Measurements from ENCODE around the gene GFOD1. TPM values are rescaled to one million over a fixed set of nuclear protein-coding genes. Genes with fewer than 3 reads are reported as not detected.

The GFOD1 gene
- total RNA-seq, 4 donors from 2014 or later, result 4.7 to 26.6 (median 10.1) TPM

GRCh38 chr6:13359287-13359686, 128.1 kb downstream of the GFOD1 start:
- Histone ChIP-seq H3K4me1 (peaks cover 0 to 12% of the 10 kb centered on the region in 2 donors), H3K9me3 (no peaks in the 10 kb centered on the region), H3K27me3 (no peaks in the 10 kb centered on the region), H3K4me3 (no peak overlapping the region), H3K36me3 (no peaks in the 10 kb centered on the region), H3K27ac (no peak overlapping the region)
- peak in 1 of 2 donors; percentile 24 for DNase-seq
- intact Hi-C loops (cut with DNase I; ENCODE audit: low total_unique reads), result no loop called here
- TF ChIP-seq CTCF (IDR thresholded peaks at IDR 0.05) (no peak), POLR2A (IDR thresholded peaks at IDR 0.05) (no peak)

GRCh38 chr6:13358511-13358910, 128.9 kb downstream of the GFOD1 start:
- intact Hi-C loops (cut with DNase I; ENCODE audit: low total_unique reads), result no loop called here

GRCh38 chr6:13357551-13358075, 129.8 kb downstream of the GFOD1 start:
- Histone ChIP-seq H3K9me3 (no peaks in the 10 kb centered on the region), H3K4me1 (peaks cover 0 to 12% of the 10 kb centered on the region in 2 donors), H3K4me3 (no peak overlapping the region), H3K27ac (no peak overlapping the region), H3K36me3 (no peaks in the 10 kb centered on the region), H3K27me3 (no peaks in the 10 kb centered on the region)
- intact Hi-C loops (cut with DNase I; ENCODE audit: low total_unique reads), result no loop called here
- no peak for TF ChIP-seq POLR2A (IDR thresholded peaks at IDR 0.05)
- TF ChIP-seq CTCF (IDR thresholded peaks at IDR 0.05), result no peak
- DNase-seq, result no peak

More at GRCh38 chr6:13358511-13358910, 128.9 kb downstream of the GFOD1 start:
- no peak overlapping the region for H3K4me3 ChIP-seq
- H3K9me3 ChIP-seq, result no peaks in the 10 kb centered on the region
- no peak overlapping the region for H3K27ac ChIP-seq
- no peak for DNase-seq
- peaks cover 0 to 12% of the 10 kb centered on the region in 2 donors for H3K4me1 ChIP-seq
- no peaks in the 10 kb centered on the region for H3K36me3 ChIP-seq
- no peaks in the 10 kb centered on the region for H3K27me3 ChIP-seq
- TF ChIP-seq POLR2A (IDR thresholded peaks at IDR 0.05), result no peak
- no peak for TF ChIP-seq CTCF (IDR thresholded peaks at IDR 0.05)

GRCh38 chr6:13355999-13356785, 131.2 kb downstream of the GFOD1 start:
- intact Hi-C loops (cut with DNase I; ENCODE audit: low total_unique reads), result no loop called here
- Histone ChIP-seq H3K27me3 (no peaks in the 10 kb centered on the region), H3K27ac (no peak overlapping the region), H3K4me3 (no peak overlapping the region), H3K4me1 (peaks cover 0 to 12% of the 10 kb centered on the region in 2 donors), H3K36me3 (no peaks in the 10 kb centered on the region), H3K9me3 (no peaks in the 10 kb centered on the region)
- no peak for TF ChIP-seq CTCF (IDR thresholded peaks at IDR 0.05)
- no peak for TF ChIP-seq POLR2A (IDR thresholded peaks at IDR 0.05)
- DNase-seq, result no peak
